Measurements from ENCODE around the gene FAM120AOS.

- TF ChIP-seq CTCF (IDR thresholded peaks at IDR 0.05; ENCODE audit: low read depth, low read length) (no peak), EZH2phosphoT487 (IDR thresholded peaks at IDR 0.05; ENCODE audit: low read depth) (no peak)
Measured at GRCh38 chr9:93501406-93501805, 48.0 kb upstream of the FAM120AOS start.

Data from OCI-LY3 (cell line).